ENCODE results near the gene PRC1. TPM values are rescaled to one million over a fixed set of nuclear protein-coding genes. Genes with fewer than 3 reads are reported as not detected.

The PRC1 gene
- total RNA-seq, 3 donors from 2014 or later, result 4.3 to 19.8 (median 10.5) TPM

DNA sequence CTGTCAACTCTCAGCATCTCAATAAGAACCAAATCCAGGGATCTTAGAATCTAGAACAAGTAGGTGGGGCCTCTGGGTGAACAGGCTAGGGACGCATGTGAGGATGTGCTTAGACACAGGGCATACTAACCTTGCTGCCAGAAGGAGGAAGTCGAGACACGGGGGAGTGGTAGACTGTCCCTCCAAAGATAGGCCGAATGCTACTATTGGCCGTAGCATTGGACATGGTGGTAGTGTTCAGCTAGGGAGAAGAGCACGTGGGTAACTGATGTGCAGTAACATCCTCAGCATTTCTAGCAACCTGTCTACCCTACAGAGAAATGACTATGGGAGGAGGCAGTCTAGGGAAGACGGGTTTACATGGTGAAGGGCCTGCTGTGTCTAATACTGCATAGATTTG is 24.1 kb downstream of the PRC1 start:
- Histone ChIP-seq H3K4me1 (no peaks in the 10 kb centered on the region), H3K9me3 (no peaks in the 10 kb centered on the region), H3K4me3 (no peak overlapping the region), H3K27me3 (no peaks in the 10 kb centered on the region), H3K27ac (no peak overlapping the region), H3K36me3 (no peaks in the 10 kb centered on the region)
- TF ChIP-seq, protein P1, sequence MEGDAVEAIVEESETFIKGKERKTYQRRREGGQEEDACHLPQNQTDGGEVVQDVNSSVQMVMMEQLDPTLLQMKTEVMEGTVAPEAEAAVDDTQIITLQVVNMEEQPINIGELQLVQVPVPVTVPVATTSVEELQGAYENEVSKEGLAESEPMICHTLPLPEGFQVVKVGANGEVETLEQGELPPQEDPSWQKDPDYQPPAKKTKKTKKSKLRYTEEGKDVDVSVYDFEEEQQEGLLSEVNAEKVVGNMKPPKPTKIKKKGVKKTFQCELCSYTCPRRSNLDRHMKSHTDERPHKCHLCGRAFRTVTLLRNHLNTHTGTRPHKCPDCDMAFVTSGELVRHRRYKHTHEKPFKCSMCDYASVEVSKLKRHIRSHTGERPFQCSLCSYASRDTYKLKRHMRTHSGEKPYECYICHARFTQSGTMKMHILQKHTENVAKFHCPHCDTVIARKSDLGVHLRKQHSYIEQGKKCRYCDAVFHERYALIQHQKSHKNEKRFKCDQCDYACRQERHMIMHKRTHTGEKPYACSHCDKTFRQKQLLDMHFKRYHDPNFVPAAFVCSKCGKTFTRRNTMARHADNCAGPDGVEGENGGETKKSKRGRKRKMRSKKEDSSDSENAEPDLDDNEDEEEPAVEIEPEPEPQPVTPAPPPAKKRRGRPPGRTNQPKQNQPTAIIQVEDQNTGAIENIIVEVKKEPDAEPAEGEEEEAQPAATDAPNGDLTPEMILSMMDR (IDR thresholded peaks at IDR 0.05), result no peak
- no peak for TF ChIP-seq POLR2AphosphoS5 (IDR thresholded peaks at IDR 0.05)
- no peak for TF ChIP-seq POLR2A (IDR thresholded peaks at IDR 0.05)
- intact Hi-C loops (cut with DNase I; ENCODE audit: low total_unique reads), result no loop called here
- no peak for DNase-seq (ENCODE audit: low spot score in 2 of 2)

DNA sequence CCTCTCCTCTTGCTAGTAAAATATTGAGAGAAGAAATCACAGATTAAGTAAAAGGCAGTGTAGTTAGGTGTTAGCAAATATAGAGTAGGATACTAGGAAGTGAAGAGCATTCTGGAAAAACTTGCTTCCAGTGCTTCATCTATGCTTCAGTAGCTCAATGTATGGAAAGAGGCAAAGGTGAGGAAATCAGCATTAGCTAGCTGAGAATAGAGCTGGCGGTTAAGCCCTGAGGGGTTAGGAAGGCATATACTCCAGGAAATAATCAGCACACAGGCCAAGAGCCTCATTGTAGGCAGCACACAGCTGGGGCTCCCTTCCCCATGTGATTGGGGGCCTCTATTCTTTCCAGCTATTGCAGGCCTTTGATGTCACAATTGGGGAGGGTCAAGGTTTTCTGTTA is 25.9 kb downstream of the PRC1 start:
- TF ChIP-seq POLR2A (IDR thresholded peaks at IDR 0.05), result no peak
- TF ChIP-seq POLR2AphosphoS5 (IDR thresholded peaks at IDR 0.05), result no peak
- TF ChIP-seq, protein P1 (IDR thresholded peaks at IDR 0.05), result no peak
- H3K27ac ChIP-seq, result no peak overlapping the region
- intact Hi-C loops (cut with DNase I; ENCODE audit: low total_unique reads), result no loop called here
- H3K27me3 ChIP-seq, result no peaks in the 10 kb centered on the region
- no peaks in the 10 kb centered on the region for H3K9me3 ChIP-seq
- no peak overlapping the region for H3K4me3 ChIP-seq
- no peaks in the 10 kb centered on the region for H3K4me1 ChIP-seq
- no peaks in the 10 kb centered on the region for H3K36me3 ChIP-seq
- no peak for DNase-seq (ENCODE audit: low spot score in 2 of 2)

DNA sequence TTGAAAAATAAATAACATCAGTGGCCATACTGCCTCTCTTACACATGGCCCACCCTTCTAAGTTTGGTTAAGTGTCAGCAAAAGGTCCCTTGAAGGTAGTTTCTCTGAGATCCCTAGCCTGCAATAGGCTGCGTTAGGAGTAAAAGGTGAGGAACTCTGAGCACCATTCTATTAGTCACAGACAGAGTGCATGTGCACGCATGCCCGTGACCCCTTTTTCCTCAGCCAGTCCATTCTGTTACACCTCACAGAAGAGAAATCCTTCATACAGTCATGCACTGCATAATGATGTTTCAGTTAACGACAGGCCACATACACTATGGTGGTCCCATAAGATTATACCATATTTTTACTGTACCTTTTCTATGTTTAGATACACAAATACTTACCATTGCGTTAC is 27.1 kb downstream of the PRC1 start:
- no peak for DNase-seq (ENCODE audit: low spot score in 2 of 2)
- Histone ChIP-seq H3K36me3 (no peaks in the 10 kb centered on the region), H3K4me1 (no peaks in the 10 kb centered on the region), H3K27me3 (no peaks in the 10 kb centered on the region), H3K9me3 (no peaks in the 10 kb centered on the region), H3K27ac (no peak overlapping the region), H3K4me3 (no peak overlapping the region)
- intact Hi-C loops (cut with DNase I; ENCODE audit: low total_unique reads), result no loop called here
- no peak for TF ChIP-seq POLR2A (IDR thresholded peaks at IDR 0.05)
- TF ChIP-seq, protein P1 (IDR thresholded peaks at IDR 0.05), result no peak
- TF ChIP-seq POLR2AphosphoS5 (IDR thresholded peaks at IDR 0.05), result no peak

DNA sequence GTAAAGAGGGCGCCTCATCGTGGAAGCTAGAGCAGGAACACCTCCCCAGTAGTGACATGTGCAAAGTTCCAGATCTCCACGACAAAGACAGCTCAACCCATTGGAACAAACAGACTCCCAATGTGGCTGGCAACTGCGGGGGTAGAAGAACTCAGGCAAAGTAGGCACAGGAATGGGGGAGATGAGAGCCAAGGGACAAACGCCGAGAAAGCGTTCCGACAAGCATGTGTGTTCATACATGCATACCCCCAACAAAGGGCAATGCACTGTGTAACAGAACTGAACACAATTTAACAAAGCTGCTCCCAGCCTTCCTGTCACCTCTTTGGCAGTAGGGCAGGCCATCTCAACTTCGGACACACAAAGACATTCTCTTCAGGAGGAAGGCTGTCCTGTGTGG is 28.1 kb downstream of the PRC1 start:
- DNase-seq (ENCODE audit: low spot score in 2 of 2), result no peak
- TF ChIP-seq POLR2A (IDR thresholded peaks at IDR 0.05), result no peak
- TF ChIP-seq POLR2AphosphoS5 (IDR thresholded peaks at IDR 0.05), result no peak
- TF ChIP-seq, protein P1 (IDR thresholded peaks at IDR 0.05), result no peak
- Histone ChIP-seq H3K36me3 (no peaks in the 10 kb centered on the region), H3K27ac (no peak overlapping the region), H3K27me3 (no peaks in the 10 kb centered on the region), H3K4me1 (no peaks in the 10 kb centered on the region), H3K9me3 (no peaks in the 10 kb centered on the region), H3K4me3 (no peak overlapping the region)
- intact Hi-C loops (cut with DNase I; ENCODE audit: low total_unique reads), result no loop called here

DNA sequence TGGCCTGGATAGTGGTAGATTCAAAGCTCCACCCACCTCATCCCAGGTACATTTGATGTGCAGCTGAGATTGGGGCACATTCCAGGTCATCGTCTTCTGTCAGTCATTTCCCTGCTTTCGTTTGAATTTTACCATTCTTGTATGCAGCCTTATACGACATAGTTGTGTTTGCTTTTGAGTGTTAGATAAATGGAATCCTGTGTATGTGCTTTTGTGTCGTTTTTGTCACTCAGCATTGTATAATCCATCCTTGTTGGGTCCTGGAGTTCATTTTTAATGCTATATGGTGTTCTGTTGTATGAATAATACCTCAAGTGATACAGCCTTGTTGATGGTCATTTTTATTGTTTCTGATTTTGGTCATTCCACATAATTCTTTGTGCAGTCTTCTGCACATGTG is 32.3 kb downstream of the PRC1 start:
- Histone ChIP-seq H3K9me3 (no peaks in the 10 kb centered on the region), H3K4me3 (no peak overlapping the region), H3K36me3 (no peaks in the 10 kb centered on the region), H3K27me3 (no peaks in the 10 kb centered on the region), H3K4me1 (peaks cover 0 to 3% of the 10 kb centered on the region in 2 donors), H3K27ac (no peak overlapping the region)
- intact Hi-C loops (cut with DNase I; ENCODE audit: low total_unique reads), result no loop called here
- DNase-seq (ENCODE audit: low spot score in 2 of 2), result no peak
- TF ChIP-seq POLR2AphosphoS5 (IDR thresholded peaks at IDR 0.05) (no peak), POLR2A (IDR thresholded peaks at IDR 0.05) (no peak)
- TF ChIP-seq, protein P1 (IDR thresholded peaks at IDR 0.05), result no peak

All from breast epithelium (tissue), 4 donors.